Osteoblast (primary cell): Measurements from ENCODE around the gene ARHGEF11. TPM values are rescaled to one million over a fixed set of nuclear protein-coding genes. Genes with fewer than 3 reads are reported as not detected.

Source experiments
- DNase-seq: peaks from one replicate; pipeline ENCODE4 v3.0.0; 2011; ENCODE audit warnings: low spot score, mixed read lengths; ENCODE audit not compliant: insufficient read length; ENCODE audit errors: missing footprints
- H2AFZ ChIP-seq: 2 replicates; pipeline ENCODE4 v1.6.0; 2011; ENCODE audit warnings: mild to moderate bottlenecking, low read length
- H3K27ac ChIP-seq: 2 replicates; pipeline ENCODE4 v1.5.1; 2011; ENCODE audit warnings: mild to moderate bottlenecking, low read depth, low read length, moderate library complexity
- H3K27me3 ChIP-seq: 2 replicates; pipeline ENCODE4 v1.6.0; 2012; ENCODE audit warnings: mild to moderate bottlenecking, control low read depth, inconsistent platforms, low read length, moderate library complexity; ENCODE audit not compliant: insufficient read depth
- H3K36me3 ChIP-seq: 2 replicates; pipeline ENCODE4 v1.5.1; 2011; ENCODE audit warnings: mild to moderate bottlenecking, low read length, control low read depth, moderate library complexity; ENCODE audit not compliant: insufficient read depth
- H3K4me1 ChIP-seq: 2 replicates; pipeline ENCODE4 v1.5.1; 2011; ENCODE audit warnings: mild to moderate bottlenecking, low read length, control low read depth, moderate library complexity; ENCODE audit not compliant: insufficient read depth
- H3K4me2 ChIP-seq: 2 replicates; pipeline ENCODE4 v1.6.0; 2011; ENCODE audit warnings: mild to moderate bottlenecking, low read length; ENCODE audit not compliant: insufficient read depth
- H3K4me3 ChIP-seq: fragments of 200-600 bp; sonication (generic); 3 replicates; pipeline ENCODE4 v1.5.1; 2012; ENCODE audit warnings: mild to moderate bottlenecking, low read length, inconsistent platforms; ENCODE audit not compliant: insufficient read depth
- H3K79me2 ChIP-seq: 2 replicates; pipeline ENCODE4 v1.6.0; 2012; ENCODE audit warnings: mild to moderate bottlenecking, low read length, control low read depth, inconsistent platforms; ENCODE audit not compliant: insufficient read depth
- H3K9me3 ChIP-seq: 2 replicates; pipeline ENCODE4 v1.5.1; 2011; ENCODE audit warnings: low read depth, low read length, control low read depth
- H4K20me1 ChIP-seq: 2 replicates; pipeline ENCODE4 v1.6.0; 2012; ENCODE audit warnings: mild to moderate bottlenecking, low read length, control low read depth; ENCODE audit not compliant: insufficient read depth
- total RNA-seq: library from RNA; depleted of rRNA; stranded (reverse); fragments of >200 nt; gene quantifications from 2 replicates; pipeline ENCODE4 v1.2.3, GENCODE V29; 2012
- TF ChIP-seq, protein P1 (sequence below): IDR thresholded peaks from 2 replicates; pipeline ENCODE4 v1.5.1; 2011; ENCODE audit warnings: mild to moderate bottlenecking, low read depth, low read length, moderate library complexity; ENCODE audit errors: extremely low read depth

ARHGEF11 gene
- total RNA-seq, 1 donor: 50.3 TPM

DNA sequence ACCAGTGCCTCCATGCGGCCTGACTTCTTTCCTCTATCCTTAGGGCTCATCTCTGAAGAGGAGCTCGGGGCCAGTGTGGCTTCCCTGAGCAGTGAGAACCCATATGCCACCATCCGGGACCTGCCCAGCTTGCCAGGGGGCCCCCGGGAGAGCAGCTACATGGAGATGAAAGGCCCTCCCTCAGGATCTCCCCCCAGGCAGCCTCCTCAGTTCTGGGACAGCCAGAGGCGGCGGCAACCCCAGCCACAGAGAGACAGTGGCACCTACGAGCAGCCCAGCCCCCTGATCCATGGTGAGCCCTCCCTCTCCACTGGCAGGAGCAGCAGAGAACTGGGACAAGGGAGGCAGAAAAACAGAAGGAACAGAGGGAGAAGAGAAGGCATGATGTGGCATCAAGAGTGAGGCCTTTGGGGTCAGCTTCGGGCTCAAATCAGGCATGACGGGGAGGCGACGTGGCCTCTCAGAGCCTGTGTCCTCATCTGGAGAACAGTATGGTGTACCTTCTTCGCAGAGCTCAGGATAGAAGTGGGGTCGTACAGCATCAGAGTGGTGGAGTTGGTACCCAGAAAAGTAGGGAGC, 131.6 kb downstream of the ARHGEF11 start:
- H3K4me1 ChIP-seq: peaks cover 22% of the 10 kb centered on the region
- no peaks in the 10 kb centered on the region for H3K79me2 ChIP-seq
- H4K20me1 ChIP-seq: peaks cover 10% of the 10 kb centered on the region
- H3K36me3 ChIP-seq: peaks cover 65% of the 10 kb centered on the region
- no peak for DNase-seq
- no peaks in the 10 kb centered on the region for H3K27me3 ChIP-seq
- TF ChIP-seq, protein P1, sequence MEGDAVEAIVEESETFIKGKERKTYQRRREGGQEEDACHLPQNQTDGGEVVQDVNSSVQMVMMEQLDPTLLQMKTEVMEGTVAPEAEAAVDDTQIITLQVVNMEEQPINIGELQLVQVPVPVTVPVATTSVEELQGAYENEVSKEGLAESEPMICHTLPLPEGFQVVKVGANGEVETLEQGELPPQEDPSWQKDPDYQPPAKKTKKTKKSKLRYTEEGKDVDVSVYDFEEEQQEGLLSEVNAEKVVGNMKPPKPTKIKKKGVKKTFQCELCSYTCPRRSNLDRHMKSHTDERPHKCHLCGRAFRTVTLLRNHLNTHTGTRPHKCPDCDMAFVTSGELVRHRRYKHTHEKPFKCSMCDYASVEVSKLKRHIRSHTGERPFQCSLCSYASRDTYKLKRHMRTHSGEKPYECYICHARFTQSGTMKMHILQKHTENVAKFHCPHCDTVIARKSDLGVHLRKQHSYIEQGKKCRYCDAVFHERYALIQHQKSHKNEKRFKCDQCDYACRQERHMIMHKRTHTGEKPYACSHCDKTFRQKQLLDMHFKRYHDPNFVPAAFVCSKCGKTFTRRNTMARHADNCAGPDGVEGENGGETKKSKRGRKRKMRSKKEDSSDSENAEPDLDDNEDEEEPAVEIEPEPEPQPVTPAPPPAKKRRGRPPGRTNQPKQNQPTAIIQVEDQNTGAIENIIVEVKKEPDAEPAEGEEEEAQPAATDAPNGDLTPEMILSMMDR: no peak
- no peak overlapping the region for H2AFZ ChIP-seq
- H3K9me3 ChIP-seq: no peaks in the 10 kb centered on the region
- peak overlapping the region; percentile 23 for H3K27ac ChIP-seq
- H3K4me3 ChIP-seq: no peak overlapping the region
- H3K4me2 ChIP-seq: no peak overlapping the region

DNA sequence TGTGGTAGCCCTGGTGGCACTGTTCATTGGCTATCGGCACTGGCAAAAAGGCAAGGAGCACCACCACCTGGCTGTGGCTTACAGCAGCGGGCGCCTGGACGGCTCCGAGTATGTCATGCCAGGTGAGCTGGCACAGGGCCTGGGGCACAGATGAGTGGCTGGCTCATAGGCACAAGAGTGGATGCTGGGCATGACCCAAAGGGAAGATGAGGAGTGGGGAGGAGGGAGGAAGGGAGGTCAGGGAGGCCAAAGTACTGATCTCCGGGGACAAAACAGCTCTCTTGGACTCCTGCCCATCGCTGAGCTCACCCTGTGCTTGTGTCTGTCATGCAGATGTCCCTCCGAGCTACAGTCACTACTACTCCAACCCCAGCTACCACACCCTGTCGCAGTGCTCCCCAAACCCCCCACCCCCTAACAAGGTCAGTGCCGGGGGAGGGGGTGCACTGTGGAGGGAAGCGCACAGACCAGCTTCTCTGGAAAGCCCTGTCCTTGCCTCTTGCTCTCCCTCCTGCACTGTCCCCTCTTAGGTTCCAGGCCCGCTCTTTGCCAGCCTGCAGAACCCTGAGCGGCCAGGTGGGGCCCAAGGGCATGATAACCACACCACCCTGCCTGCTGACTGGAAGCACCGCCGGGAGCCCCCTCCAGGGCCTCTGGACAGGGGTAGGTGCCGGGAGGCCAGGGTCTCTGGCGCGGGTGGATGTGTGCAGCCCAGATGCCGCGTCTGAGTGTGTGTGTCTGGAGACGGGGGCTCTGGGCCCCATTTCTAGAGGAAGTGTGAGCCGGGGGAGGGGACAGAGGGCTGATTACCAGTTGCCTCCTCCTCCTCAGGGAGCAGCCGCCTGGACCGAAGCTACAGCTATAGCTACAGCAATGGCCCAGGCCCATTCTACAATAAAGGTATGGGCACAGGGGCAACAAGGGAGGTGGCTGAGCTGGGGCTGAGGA, 132.4 kb downstream of the ARHGEF11 start:
- Histone ChIP-seq H3K36me3 (peaks cover 71% of the 10 kb centered on the region), H3K27ac (no peak overlapping the region), H3K4me2 (no peak overlapping the region), H3K4me3 (no peak overlapping the region), H3K79me2 (no peaks in the 10 kb centered on the region), H3K27me3 (no peaks in the 10 kb centered on the region), H4K20me1 (peaks cover 10% of the 10 kb centered on the region), H3K9me3 (no peaks in the 10 kb centered on the region), H3K4me1 (peaks cover 22% of the 10 kb centered on the region), H2AFZ (no peak overlapping the region)
- TF ChIP-seq, protein P1: no peak
- peak; percentile 76 for DNase-seq

DNA sequence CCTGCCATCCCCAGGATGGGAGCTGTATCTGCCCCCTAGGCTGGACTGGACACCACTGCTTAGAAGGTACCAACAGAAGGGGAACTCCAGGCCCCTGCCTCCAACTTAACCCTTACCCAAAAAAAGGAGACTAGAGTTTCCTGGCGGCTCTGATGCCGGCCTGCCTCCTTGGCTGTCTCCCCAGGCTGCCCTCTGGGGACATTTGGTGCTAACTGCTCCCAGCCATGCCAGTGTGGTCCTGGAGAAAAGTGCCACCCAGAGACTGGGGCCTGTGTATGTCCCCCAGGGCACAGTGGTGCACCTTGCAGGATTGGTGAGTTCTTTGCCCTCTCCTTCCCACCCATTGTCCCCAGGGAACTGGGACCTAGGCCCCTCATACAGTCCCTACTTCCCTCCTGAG, 133.2 kb downstream of the ARHGEF11 start:
- peaks cover 10% of the 10 kb centered on the region for H4K20me1 ChIP-seq
- no peaks in the 10 kb centered on the region for H3K79me2 ChIP-seq

More for the DNA sequence above, 133.2 kb downstream of the ARHGEF11 start:
- TF ChIP-seq, protein P1: no peak
- no peak overlapping the region for H2AFZ ChIP-seq
- no peaks in the 10 kb centered on the region for H3K27me3 ChIP-seq
- peaks cover 26% of the 10 kb centered on the region for H3K4me1 ChIP-seq
- H3K4me3 ChIP-seq: no peak overlapping the region
- no peak overlapping the region for H3K4me2 ChIP-seq
- no peaks in the 10 kb centered on the region for H3K9me3 ChIP-seq
- no peak for DNase-seq
- H3K36me3 ChIP-seq: peaks cover 68% of the 10 kb centered on the region
- no peak overlapping the region for H3K27ac ChIP-seq
